GM19035 (cell line): ENCODE results near the gene MARCHF10.

Source experiments
- ATAC-seq: cut with Tn5 transposase; IDR thresholded peaks from one replicate; pipeline ENCODE4 v1.9.1; 2021; ENCODE audit not compliant: unreplicated experiment

Gene MARCHF10

DNA sequence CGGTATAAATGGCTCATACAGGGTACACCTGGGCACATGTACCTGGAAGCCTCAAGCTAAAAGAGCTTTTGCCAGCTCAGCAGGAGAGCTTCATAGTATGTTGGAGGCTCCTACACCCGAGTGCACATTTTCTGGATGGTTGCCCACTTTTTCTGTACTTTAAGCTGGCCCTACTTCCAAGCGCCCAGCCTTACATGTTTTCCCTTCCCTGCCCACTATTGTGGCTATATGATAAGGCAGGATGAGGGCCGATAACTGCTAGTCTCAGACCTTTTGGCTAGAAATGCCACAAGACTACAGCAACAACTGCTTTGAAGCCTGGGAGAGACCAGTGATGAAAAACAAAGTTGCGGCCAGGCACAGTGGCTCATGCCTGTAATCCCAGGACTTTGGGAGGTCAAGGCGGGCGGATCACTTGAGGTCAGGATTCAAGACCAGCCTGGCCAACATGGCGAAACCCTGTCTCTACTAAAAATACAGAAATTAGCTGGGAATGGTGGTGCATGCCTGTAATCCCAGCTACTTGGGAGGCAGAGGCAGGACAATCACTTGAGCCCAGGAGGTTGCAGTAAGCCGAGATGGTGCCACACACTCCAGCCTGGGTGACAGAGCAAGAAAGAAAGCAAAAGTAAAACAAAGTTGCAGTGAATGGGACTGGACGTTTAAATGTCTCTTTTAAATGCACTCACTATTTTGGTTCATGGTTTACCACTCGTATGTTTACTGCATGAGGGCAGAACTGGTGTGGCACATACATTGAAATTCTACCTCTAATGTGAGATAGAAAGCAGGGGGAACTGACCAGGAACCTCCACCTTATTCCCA, 14.2 kb upstream of the MARCHF10 start:
- no peak for ATAC-seq

DNA sequence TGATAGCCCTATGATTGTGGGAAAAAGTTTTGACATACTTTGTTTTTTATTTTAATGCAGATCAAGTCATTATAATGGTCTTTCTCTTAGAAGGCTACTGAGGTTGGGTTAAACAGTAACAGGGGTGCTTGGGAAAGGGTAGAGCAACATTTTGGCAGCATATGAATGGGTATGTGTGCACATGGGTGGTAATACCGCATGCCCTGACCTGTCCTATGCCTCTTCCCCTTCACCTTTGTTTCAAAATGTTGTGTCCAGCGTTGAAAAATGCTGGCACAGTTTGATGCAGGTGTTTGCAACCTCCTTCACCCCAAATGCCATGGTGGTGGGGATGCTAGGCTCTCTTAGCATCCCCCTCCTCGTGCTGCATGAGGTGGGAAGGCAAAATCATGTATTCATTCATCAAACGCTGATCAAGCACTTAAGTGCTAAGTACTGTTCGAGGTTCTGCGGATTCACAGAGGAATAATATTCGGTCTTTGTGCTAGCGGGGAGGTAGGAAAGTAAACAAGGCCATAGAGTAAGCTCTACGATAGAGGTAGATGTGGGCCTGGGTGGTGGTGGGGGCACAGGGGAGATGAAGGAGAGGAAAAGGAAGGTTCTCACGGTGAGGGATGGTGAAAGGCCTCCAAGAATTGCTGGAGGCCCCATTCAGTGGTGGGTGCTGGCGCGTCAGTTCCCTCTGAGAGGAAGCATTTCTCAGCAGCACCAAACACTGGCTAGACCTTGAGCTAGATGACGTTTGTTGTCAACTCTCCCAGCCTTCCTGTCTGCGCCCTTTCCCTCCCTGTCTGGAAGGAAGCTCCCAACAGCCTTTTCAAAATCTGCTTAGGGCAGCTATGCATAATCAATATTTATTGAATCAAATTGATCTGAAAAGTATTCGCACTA, 13.3 kb upstream of the MARCHF10 start:
- ATAC-seq: no peak

DNA sequence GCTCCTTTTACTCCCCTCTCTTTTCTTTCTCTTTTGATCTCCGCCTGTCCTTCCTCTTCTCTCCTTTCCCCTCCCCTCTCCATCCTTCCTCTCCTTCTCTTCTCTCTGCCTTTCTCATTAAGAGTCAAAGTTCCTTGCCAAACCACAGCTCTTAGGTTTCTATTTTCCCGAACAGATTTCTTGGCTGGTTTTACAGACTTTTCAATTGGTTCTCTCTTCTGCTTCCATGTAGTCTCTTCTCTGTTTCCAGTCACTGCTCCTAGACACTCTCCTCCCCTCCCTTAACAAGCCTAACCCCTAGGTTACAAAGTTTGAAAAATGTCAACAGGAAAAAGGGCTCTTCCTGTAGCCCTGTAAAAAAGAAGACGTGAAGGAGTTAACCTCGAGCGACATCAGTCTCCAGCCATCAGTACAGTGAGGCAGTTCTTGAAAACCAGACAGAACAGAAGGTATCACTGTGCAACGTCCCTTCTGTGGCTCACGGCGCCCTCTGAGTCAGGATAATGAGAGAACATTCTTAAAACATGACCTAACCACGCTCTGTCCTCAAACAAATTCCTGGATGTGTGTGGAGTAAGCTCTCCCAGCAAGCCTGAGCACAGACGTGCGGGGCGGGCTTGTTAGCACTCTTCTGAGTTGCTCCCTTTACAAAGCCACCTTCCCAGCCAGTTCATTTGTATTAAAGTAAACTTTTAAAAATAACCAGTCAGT, 11.6 kb upstream of the MARCHF10 start:
- no peak for ATAC-seq

DNA sequence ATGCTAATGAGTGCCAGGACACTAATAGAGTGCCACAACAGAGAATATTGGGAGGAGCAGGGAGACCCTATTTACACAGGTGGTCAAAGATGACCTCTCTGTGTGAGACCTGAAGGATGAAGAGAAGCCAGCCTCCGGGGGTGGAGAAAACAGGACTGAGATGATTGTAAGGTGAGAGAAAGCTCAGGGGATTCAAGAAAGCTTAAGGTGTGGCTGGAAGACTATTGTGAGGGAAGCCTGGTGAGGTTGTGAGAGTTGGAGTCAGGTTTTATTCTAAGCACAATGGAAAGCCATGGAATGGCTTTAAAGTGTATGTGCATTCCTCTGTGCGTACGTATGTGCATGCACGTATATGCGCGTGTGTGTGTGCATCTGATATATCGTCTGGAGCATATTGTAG, 10.4 kb upstream of the MARCHF10 start:
- ATAC-seq: no peak

DNA sequence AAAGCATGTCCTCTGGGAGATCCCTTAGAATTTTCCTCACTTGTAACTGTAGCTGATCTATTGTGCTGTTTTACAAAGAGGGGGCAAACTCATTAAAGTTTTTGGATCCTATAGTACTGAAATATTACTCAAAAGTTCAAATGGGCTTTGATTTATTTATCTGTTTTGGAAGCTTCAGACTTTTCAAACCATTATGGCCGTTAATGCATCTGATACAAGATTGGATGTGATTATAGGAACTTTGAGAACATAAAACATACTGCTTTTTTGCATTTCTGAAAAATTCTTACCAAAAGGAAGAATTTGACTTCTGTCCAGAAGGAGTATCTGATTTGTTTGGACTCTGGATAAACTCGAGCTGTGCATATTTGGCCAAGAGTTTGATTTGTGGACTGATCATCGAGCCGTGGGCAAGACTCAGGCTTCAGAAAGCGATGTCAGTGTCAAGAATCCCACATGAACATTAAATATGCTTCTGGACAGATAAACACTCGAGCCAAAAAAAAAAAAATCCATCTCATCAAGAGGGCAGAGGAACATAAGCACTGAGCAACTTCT, 8.2 kb upstream of the MARCHF10 start:
- no peak for ATAC-seq

DNA sequence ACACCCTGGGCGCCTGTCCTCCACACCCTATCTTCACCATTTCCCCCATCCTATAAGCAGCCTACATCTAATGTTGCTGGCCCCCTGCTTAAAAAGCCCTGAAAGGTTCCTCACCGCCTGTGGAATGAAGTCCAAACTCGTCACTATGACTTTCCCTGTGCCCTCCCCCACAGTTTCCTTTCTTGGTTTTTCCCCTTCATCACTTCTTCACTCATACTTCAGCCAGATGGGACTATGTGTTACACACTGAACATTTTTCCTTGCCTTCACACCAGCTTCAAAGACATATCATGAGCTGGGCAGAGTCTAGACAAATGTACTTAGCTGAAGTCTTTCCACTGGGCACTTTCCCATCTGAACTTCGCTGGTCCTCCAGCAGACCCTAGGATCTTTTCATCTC, 1.5 kb upstream of the MARCHF10 start:
- ATAC-seq: no peak

DNA sequence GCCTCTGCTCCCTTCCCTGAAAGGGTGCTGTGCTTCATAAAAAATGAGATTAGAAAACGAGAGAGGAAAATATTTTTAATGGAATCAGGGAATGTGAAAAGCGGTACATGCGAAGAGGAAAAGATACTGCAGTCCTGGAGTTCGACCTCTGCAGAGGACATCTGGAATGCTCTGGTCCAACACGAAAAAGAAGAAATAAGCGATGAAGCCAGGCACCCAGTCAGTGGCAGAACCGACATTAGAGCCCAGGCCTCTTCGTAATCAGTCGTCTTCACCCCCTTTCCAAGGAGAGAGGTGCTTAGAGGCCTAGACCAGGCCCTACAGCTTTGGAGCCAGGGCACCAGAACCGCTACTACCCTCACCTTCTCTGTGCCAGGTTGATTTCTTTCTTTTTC, 459 bp upstream of the MARCHF10 start:
- ATAC-seq: no peak

DNA sequence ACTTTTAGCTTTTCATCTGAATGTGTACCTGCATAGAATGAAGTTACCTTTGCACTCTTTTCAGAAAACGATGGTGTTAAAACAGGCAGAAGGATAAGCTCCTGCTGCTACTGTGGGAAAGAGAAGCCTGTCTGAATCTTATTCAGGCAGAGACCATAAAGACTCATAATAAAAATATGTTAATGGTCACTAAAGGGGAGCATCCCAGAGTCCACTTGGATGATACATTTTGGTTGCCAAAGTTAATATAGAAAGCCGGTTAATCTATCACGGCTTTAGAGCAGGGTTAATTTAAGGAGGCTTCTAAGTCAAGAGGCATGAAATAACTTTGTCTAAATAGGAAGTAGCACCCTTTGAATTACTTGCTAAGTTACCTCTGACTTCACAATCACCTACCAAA, 2.9 kb downstream of the MARCHF10 start:
- ATAC-seq: no peak

DNA sequence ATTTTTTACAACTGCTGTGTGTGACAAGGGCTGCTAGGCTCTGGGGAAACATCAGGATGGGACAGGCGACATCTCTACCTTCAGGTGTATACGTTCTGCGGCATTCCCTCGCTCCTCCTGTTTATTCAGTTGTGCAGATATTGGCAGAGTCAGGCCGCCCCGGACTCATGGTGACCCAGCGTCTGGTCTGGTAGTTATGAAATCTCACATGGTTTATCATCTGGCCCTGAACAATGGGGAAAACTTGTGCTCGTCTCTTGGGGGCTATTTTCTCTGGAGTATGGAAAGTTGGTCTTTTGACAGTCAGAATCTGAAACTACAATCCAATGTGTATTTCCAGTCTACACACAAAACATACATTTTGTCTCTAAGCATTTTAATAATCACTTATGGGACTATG, 3.3 kb downstream of the MARCHF10 start:
- ATAC-seq: no peak

DNA sequence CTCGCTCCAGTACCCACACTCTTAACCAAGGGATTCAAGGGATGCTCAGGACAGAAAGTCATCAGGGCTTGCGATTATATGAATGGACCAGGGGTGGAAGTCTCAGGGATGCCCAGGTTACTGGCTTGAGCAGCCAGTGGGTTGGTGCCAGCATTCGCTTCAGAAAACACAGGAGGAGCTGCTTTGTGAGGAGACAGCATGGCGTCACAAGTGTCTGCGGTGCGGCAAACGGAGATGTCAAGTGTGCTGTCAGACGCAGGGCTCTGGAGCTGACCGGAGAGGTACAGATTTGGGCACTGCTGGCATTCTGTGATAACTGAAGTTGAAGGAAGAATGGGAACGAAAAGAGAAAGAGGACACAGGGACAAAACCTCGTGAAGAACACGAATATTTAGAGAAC, 4.1 kb downstream of the MARCHF10 start:
- ATAC-seq: no peak

DNA sequence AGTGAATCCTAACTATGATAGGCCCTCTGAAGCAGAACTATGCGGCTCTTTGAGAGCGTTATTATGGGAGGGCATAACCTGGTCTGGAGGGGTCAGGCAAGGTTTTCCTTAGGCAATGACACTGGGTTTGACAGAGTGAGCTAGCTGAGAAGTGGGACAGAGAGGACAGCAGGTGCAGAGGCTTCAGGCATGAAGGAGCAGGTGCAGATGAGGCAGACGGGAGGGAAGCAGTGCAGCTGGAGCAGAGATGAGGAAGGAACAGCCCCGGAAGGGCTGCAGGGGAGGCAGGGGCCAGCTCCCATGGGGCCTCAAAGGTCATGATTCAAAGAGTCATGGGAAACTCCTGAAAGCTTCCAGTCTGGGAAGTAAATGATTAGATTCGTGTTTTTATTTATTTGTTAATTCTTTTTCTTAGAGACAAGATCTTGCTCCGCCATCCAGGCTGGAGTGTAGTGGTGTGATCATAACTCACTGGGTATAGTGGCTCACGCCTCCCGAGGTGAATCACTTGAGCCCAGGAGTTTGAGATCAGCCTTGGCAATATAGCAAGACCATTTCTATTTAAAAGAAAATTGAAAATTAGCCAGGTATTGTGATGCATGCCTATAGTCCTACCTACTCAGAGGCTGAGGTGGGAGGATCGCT, 5.4 kb downstream of the MARCHF10 start:
- no peak for ATAC-seq

DNA sequence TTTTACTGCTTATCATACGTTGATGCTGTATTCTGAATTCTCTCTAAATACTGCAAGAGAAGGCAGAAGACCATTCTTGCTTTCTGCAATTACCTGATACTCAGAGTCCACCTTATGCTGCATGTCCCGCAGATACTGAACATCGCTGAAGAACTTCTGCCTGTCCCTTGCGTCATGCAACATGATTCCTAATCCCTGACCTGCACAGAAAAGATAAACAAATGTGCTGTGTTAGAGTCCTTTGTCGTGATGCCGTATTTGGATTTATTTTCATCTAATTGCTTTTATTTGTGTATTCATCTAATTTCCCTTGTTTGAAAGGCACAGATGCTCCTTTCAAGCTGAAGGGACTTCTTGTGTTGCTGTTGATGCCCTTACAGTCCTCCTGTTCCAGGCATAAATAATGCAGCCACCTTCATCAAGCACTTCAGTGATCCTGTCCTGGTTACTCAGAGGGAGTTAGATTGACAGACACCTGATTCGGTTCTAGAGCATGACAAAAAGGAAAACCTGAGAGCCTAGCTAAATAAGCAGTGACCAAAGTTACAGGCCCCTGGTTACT, 6.5 kb downstream of the MARCHF10 start:
- no peak for ATAC-seq

DNA sequence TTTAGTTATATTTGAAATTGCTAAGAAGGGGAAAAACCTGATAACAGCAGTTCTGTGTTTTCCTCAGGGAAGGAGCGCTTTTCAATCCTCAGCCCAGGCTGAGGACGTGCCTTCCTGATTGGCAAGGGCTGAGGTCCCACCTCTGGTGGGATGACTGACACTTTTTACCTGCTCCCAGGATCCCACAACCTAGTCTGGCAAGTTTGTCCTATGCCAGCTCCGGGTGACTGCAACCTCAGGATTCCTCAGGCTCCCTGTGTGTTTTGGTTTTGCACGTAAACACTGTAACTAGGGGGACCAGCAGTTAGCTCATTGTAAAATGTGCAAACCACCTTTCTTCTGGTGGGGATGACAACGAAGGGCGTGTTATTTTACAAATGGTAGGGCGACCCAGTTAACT, 7.5 kb downstream of the MARCHF10 start:
- ATAC-seq: no peak

DNA sequence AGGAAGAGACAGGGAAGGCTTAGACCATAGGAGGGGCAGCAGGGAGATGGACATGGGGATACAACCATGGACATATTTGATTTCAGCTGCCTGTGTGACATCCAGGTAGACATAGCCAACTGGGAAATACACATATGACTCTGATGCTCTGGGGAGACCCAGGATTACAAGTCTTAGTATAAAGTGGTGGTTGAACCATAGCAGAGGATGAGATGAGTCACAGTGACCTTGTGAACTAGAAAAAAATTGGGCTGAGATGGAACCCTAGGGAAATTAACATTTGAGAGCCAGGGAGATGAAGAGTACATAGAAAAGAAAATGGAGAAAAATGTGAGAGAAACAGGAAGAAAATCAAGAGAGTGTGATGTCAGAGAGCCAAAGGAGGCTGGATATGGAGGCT, 10.2 kb downstream of the MARCHF10 start:
- no peak for ATAC-seq

DNA sequence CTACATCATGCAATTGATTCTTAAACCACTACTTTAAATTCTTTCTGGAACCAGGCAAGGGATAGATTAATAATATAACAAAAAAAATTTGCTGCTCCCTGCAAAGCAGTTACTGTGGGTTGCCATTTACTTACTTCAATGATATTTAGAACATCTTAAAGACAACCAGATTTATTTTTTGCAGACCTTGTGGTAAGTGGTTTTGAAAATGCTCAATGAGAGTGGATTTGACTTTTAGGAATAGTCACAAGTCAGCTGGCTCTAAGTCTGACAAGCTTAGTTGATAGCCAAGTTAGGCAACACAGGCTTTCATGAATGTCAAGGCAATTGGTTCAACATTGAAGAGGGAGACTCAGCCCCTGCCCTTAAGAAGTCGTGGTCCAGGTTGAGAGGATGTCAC, 11.8 kb downstream of the MARCHF10 start:
- ATAC-seq: no peak

DNA sequence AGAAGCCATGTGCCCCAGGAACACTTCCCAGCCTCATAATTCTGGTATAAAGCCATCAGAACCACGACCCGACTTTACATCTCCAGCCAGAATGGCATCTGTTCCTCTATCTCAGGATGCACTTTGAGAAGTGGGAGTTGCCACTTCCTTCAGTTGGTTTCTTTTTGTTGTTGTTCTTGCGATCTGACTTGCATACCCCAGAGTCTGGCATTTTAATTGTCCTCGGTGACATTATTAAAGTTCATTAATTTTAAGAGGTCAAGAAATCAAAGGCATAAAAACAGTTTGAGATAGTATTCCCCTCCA, 13.5 kb downstream of the MARCHF10 start:
- no peak for ATAC-seq

DNA sequence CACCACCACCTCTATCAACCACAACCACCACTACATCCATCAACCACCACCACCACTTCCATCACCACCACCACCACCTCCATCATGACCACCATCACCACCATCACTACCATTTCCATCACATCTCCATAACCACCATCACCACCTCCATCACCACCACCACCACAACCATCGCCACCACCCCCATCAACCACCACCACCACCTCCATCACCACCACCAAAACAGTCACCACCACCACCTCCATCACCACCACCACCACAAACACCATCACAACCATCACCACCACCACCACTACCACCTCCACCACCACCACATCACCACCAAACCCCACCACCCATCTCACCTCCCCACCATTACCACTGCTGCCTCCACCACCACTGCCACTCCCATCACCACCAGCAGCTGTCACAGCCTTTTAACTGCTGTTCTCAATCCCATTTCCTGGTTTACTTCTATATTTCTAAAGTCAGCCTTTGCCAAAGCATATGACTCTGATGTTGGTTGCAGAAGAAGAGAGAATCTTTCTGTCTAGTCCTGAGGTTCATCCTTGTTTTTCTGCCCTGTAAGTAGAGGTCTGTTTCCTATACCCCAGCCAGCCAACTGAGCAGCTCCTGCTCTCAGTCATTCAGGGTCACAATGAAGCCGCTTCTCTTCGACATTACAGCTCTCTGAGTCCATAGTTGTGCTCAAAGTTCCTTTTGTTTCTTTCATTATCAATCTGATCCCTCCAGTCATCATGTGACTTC, 14.0 kb downstream of the MARCHF10 start:
- no peak for ATAC-seq

DNA sequence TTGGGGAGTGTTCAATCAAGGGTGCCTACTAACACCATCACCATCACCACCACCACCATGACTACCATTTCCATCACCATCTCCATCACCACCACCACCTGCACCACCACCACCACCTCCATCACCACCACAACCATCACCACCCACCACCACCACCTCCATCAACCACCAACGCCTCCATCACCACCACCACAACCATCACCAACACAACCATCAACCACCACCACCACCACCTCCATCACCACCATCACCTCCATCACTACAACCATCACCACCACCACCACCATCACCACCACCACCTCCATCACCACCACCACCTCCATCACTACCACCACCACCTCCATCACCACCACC, 15.7 kb downstream of the MARCHF10 start:
- no peak for ATAC-seq

DNA sequence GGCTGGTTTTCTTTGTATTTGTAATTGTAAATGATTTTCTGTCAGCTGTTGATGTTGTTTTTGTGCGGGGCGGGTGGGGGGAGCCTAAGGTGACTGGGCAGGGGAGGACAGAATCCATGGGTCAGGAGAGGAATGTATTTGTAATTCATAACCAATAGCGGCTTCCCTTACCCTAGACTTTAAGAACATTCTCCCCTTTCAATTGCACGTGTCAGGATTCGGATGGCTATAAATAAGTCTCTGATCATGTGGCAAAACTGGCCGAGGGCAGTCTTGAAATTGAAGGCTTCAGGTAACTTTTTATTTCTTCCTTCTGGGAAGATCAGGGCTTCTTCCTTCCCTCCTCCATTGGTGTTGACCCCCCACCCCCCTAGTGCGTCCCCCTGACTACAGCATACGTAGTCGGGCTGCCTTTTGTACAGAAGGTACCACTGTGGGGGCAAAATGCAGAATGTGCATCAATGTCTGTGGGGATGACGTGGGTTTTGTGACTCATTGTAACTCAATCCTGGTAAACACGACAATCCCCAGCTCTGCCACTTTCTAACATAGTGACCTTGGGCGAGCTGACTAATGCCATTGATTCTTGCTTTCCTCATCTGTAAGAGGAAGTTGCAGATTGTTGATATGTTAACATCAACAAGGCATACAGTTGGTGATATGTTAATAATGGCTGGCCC, 16.2 kb downstream of the MARCHF10 start:
- ATAC-seq: no peak
